GM12892 (cell line): ENCODE measurements around the gene ACSL1.

ENCODE experiments used
- POLR2A ChIP-seq: IDR thresholded peaks from 2 replicates; pipeline ENCODE4 v1.6.1; 2011; ENCODE audit warnings: low read depth, low read length, control low read depth
- TAF1 ChIP-seq: IDR thresholded peaks from 2 replicates; pipeline ENCODE4 v1.6.1; 2011; ENCODE audit warnings: low read depth, mild to moderate bottlenecking, control low read depth, low read length, borderline replicate concordance

DNA sequence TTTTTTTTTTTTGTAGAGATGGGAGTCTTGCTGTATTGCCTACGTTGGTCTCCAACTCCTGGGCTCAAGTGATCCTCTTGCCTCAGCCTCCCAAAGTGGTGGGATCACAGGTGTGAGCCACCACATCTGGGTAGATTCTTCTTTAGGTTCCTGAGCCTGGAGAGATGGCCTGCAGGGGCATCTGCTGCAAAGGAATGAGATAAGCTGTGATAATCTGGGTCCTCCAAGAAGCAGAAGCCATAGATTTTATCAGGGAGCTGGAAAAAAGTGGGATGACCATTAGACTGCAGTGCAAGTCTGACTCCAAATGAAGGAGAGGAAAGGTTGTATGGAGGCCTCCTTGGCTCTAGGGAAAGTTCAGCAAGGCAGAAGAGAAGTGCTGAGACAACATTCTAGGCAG is 19.0 kb upstream of the ACSL1 start:
- TF ChIP-seq POLR2A (no peak), TAF1 (no peak)
